Stimulated activated CD4-positive, alpha-beta T cell treated with anti-CD3 and anti-CD28 coated beads, TNF-alpha, amount 100 ng/mL, for 24 hours (primary cell): ENCODE measurements around the gene SYNJ2.

Experiments
- DNase-seq, 3 experiments: peaks; one replicate each; pipeline ENCODE4 v3.0.0-alpha.2; 2020; ENCODE audit warnings: low read depth in 3 of 3

Gene SYNJ2

GRCh38 chr6:158059108-158059507 lies 77.4 kb downstream of the SYNJ2 start:
- no peak for DNase-seq

GRCh38 chr6:158060455-158061360 lies 79.0 kb downstream of the SYNJ2 start:
- DNase-seq: no peak

- DNase-seq: no peak
These were observed 79.7 kb downstream of the SYNJ2 start for GRCh38 chr6:158061361-158061708.

GRCh38 chr6:158061709-158062461 lies 80.2 kb downstream of the SYNJ2 start:
- no peak for DNase-seq

- no peak for DNase-seq
These were observed 82.1 kb downstream of the SYNJ2 start for GRCh38 chr6:158063736-158064135.

GRCh38 chr6:158064725-158065251 lies 83.1 kb downstream of the SYNJ2 start:
- DNase-seq: no peak

GRCh38 chr6:158066136-158066781 lies 84.6 kb downstream of the SYNJ2 start:
- DNase-seq: no peak

- no peak for DNase-seq
These were observed 85.9 kb downstream of the SYNJ2 start for GRCh38 chr6:158067436-158068015.

- no peak for DNase-seq
These were observed 86.7 kb downstream of the SYNJ2 start for GRCh38 chr6:158068156-158068892.

- DNase-seq: no peak
These were observed 87.5 kb downstream of the SYNJ2 start for GRCh38 chr6:158068893-158069799.

GRCh38 chr6:158069800-158070195 lies 88.1 kb downstream of the SYNJ2 start:
- DNase-seq: no peak

GRCh38 chr6:158070513-158070912 lies 88.8 kb downstream of the SYNJ2 start:
- no peak for DNase-seq

- no peak for DNase-seq
These were observed 89.7 kb downstream of the SYNJ2 start for GRCh38 chr6:158071121-158072082.

GRCh38 chr6:158072083-158072721 lies 90.5 kb downstream of the SYNJ2 start:
- peak; percentile 37 to 67 (median 51) for DNase-seq

- DNase-seq: no peak
These were observed 92.1 kb downstream of the SYNJ2 start for GRCh38 chr6:158073776-158074175.

- DNase-seq: no peak
These were observed 94.9 kb downstream of the SYNJ2 start for GRCh38 chr6:158076548-158076947.

GRCh38 chr6:158077676-158078075 lies 96.0 kb downstream of the SYNJ2 start:
- DNase-seq: no peak

- no peak for DNase-seq
These were observed 96.7 kb downstream of the SYNJ2 start for GRCh38 chr6:158078320-158078719.
